A549 (cell line): ENCODE results near the gene P4HA2. TPM values are rescaled to one million over a fixed set of nuclear protein-coding genes. Genes with fewer than 3 reads are reported as not detected.

ENCODE experiments used
- ATAC-seq, 2 experiments: fragments of 200-7000 bp in 1 of 2; fragments of >200 bp in 1 of 2; cut with Nextera tagmentation in 1 of 2; cut with Tn5 transposase in 1 of 2; 3 replicates each; pipeline versions ENCODE4 v1.8.0 to v1.9.1; 2018 to 2020; ENCODE audit warnings: mild to moderate bottlenecking in 1 of 2, moderate library complexity in 1 of 2
- CTCF ChIA-PET: fragments of 300-600 bp; sonication (Branson Sonifier 250); formaldehyde crosslinking; extraction: SDS; loops from one replicate; lab custom pipeline; 2021; ENCODE audit warnings: antibody characterized with exemption, inconsistent platforms; lab: Yijun Ruan, JAX
- POLR2A ChIA-PET: fragments of 350-600 bp; formaldehyde crosslinking; extraction: SDS; loops from one replicate; lab custom pipeline; 2021; ENCODE audit warnings: antibody characterized with exemption, inconsistent platforms; lab: Yijun Ruan, JAX
- DNase-seq, 2 experiments: peaks; one replicate each; pipeline versions ENCODE4 v3.0.0 to v3.0.0-alpha.2; 2011 to 2016; ENCODE audit warnings: low read depth in 1 of 2, low spot score in 1 of 2
- FAIRE-seq: peaks from 2 replicates; lab custom pipeline; 2011; peaks lifted over from hg19 to GRCh38; lab: Jason Lieb, UNC
- H3K27ac ChIP-seq, 2 experiments: fragments of >200 bp; sonication (Bioruptor Twin); formaldehyde crosslinking; 3 replicates each; pipeline ENCODE4 v1.5.1; 2016 to 2017
- H3K4me1 ChIP-seq: fragments of >200 bp; sonication (Bioruptor Twin); formaldehyde crosslinking; 3 replicates; pipeline ENCODE4 v1.6.1; 2016
- H3K4me2 ChIP-seq: fragments of >200 bp; sonication (Bioruptor Twin); formaldehyde crosslinking; 3 replicates; pipeline ENCODE4 v1.6.1; 2016
- H3K4me3 ChIP-seq: fragments of >200 bp; sonication (Bioruptor Twin); formaldehyde crosslinking; 3 replicates; pipeline ENCODE4 v1.5.1; 2016
- H3K9me3 ChIP-seq: fragments of >200 bp; sonication (Bioruptor Twin); formaldehyde crosslinking; 3 replicates; pipeline ENCODE4 v1.6.1; 2016
- BHLHE40 ChIP-seq: IDR thresholded peaks from 2 replicates; pipeline ENCODE4 v1.6.1; 2012; ENCODE audit warnings: low read depth, low read length, inconsistent platforms
- CBX2 ChIP-seq: fragments of 200-600 bp; sonication (generic); IDR thresholded peaks from 2 replicates; pipeline ENCODE4 v1.6.1; 2016; ENCODE audit warnings: low read depth, mild to moderate bottlenecking, borderline replicate concordance
- EHF ChIP-seq: fragments of 250-450 bp; sonication (Bioruptor Pico); IDR thresholded peaks from 2 replicates; pipeline ENCODE4 v1.5.0; 2020; ENCODE audit warnings: mild to moderate bottlenecking
- EP300 ChIP-seq, 2 experiments: fragments of >200 bp; sonication (Bioruptor Twin); formaldehyde crosslinking; IDR thresholded peaks; 2 replicates in 1 of 2; 3 replicates in 1 of 2; pipeline ENCODE4 v1.6.1; 2016 to 2017
- FOXS1 ChIP-seq: fragments of 250-450 bp; sonication (Bioruptor Pico); IDR thresholded peaks from 2 replicates; pipeline ENCODE4 v1.5.0; 2020; ENCODE audit warnings: mild to moderate bottlenecking, moderate library complexity
- GATA3 ChIP-seq: IDR thresholded peaks from 2 replicates; pipeline ENCODE4 v1.6.1; 2012; ENCODE audit warnings: borderline replicate concordance
- HDAC2 ChIP-seq: fragments of 200-600 bp; sonication (generic); IDR thresholded peaks from 2 replicates; pipeline ENCODE4 v1.6.1; 2016
- HEYL ChIP-seq: fragments of 250-450 bp; sonication (Bioruptor Pico); IDR thresholded peaks from 2 replicates; pipeline ENCODE4 v1.8.0; 2021; ENCODE audit warnings: mild to moderate bottlenecking, moderate library complexity
- MYC ChIP-seq: IDR thresholded peaks from 2 replicates; pipeline ENCODE4 v1.6.1; 2012; ENCODE audit warnings: mild to moderate bottlenecking, inconsistent platforms, low read length, improper control_type of control experiment, borderline replicate concordance
- NFE2L2 ChIP-seq: fragments of 150-350 bp; conservative IDR thresholded peaks from 2 replicates; pipeline ENCODE4 v1.6.1; 2014; ENCODE audit warnings: low read length
- POLR2AphosphoS2 ChIP-seq: conservative IDR thresholded peaks from 2 replicates; pipeline ENCODE4 v1.6.1; 2012; ENCODE audit warnings: low read length, improper control_type of control experiment, inconsistent platforms
- RAD21 ChIP-seq, 2 experiments: fragments of >200 bp in 1 of 2; sonication (Bioruptor Twin) in 1 of 2; formaldehyde crosslinking in 1 of 2; IDR thresholded peaks in 1 of 2; conservative IDR thresholded peaks in 1 of 2; 2 replicates in 1 of 2; 3 replicates in 1 of 2; pipeline ENCODE4 v1.6.1; 2012 to 2018; ENCODE audit warnings: inconsistent platforms in 1 of 2
- RARB ChIP-seq: fragments of 250-450 bp; sonication (Bioruptor Pico); IDR thresholded peaks from 2 replicates; pipeline ENCODE4 v1.8.0; 2021; ENCODE audit warnings: mild to moderate bottlenecking, moderate library complexity
- SMC3 ChIP-seq: fragments of >200 bp; sonication (Bioruptor Twin); formaldehyde crosslinking; IDR thresholded peaks from 3 replicates; pipeline ENCODE4 v1.6.1; 2018; ENCODE audit warnings: inconsistent platforms
- SREBF2 ChIP-seq: fragments of 450-650 bp; IDR thresholded peaks from 2 replicates; pipeline ENCODE4 v1.6.1; 2014; ENCODE audit warnings: mild to moderate bottlenecking, moderate library complexity
- TFCP2L1 ChIP-seq: fragments of 250-450 bp; sonication (Bioruptor Pico); IDR thresholded peaks from 2 replicates; pipeline ENCODE4 v1.5.0; 2021; ENCODE audit warnings: mild to moderate bottlenecking
- TP53 ChIP-seq: fragments of 250-450 bp; sonication (Bioruptor Pico); IDR thresholded peaks from 2 replicates; pipeline ENCODE4 v1.5.0; 2021; ENCODE audit warnings: mild to moderate bottlenecking, moderate library complexity
- ZFP36 ChIP-seq: fragments of 450-650 bp; IDR thresholded peaks from 2 replicates; pipeline ENCODE4 v1.6.1; 2014; ENCODE audit warnings: borderline replicate concordance; ENCODE audit not compliant: partially characterized antibody
- WGBS: methylation state at CpG from one replicate; pipeline ENCODE4 v1.1.6; 2017; ENCODE audit errors: missing lambda C conversion rate; 5-methylcytosine and 5-hydroxymethylcytosine counted together
- polyA plus RNA-seq, 4 experiments: library from polyadenylated mRNA; depleted of rRNA in 3 of 4; stranded (reverse); fragments of >200 nt; fragmentation: RNase III in 1 of 4; extraction: RNeasy Plus Mini Kit Qiagen cat#74134 plus additional on column Dnase treatment in 1 of 4; gene quantifications; 2 replicates in 3 of 4; 3 replicates in 1 of 4; pipeline ENCODE4 v1.2.3, GENCODE V29; 2011 to 2017
- TF ChIP-seq, protein P1 (sequence below): fragments of 200-600 bp; sonication (generic); IDR thresholded peaks from 2 replicates; pipeline ENCODE4 v1.6.1; 2016; ENCODE audit warnings: antibody characterized with exemption, mild to moderate bottlenecking, moderate library complexity
- TF ChIP-seq, protein P2 (sequence below): fragments of >200 bp; sonication (Bioruptor Twin); formaldehyde crosslinking; IDR thresholded peaks from 2 replicates; pipeline ENCODE4 v1.6.1; 2016
- TF ChIP-seq, protein P3 (sequence below): fragments of 150-350 bp; IDR thresholded peaks from 2 replicates; pipeline ENCODE4 v1.6.1; 2014; ENCODE audit warnings: low read depth, mild to moderate bottlenecking, low read length
- TF ChIP-seq, protein P4 (sequence below): IDR thresholded peaks from 2 replicates; pipeline ENCODE4 v1.6.1; 2012; ENCODE audit warnings: low read depth, borderline replicate concordance

Gene P4HA2
- polyA plus RNA-seq, 2 of the 4 experiments (the other 2 are of a cell fraction): 36.4 to 45.0 TPM

DNA sequence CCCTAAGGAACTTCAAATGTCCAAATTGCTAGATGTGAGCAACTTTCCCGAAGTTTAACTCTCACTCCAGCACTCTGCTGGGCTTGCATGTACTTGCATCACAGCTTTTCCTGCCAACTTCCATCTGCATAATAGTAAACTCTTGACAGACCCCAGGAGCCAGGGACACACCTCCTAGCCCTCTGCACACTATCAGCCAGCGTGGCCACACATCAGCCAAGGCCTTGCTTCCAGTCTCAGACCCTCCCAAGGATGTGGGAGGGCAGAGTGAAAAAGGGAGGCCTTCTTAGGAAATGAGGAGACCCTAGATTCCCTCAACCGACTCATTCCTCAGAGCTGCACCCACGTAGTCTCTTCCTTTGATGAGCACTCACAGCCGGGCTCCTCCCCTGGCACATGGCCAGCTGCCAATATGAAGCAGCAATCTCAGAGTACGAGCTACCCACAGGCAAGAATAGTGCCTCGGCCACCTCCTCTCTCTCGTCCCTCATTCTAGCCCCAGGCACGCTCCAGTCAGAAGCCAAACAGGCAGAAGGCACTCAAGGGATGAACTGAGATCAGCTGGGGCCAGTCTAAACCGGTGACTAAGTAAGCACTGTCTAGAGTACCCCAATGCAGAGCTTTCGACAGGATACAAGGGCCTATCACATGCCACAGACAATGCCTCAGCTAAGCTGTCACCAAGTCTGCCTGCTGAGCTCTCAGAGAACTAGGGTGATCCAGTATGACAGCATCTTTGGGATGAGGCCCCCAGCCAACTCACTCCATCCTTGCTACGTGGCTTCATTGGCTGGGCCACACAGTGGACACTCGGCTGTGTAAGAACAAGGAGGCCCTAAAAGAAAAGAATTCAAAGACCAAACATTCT lies 2.3 kb downstream of the P4HA2 start (continued):
- TF ChIP-seq, protein P1, sequence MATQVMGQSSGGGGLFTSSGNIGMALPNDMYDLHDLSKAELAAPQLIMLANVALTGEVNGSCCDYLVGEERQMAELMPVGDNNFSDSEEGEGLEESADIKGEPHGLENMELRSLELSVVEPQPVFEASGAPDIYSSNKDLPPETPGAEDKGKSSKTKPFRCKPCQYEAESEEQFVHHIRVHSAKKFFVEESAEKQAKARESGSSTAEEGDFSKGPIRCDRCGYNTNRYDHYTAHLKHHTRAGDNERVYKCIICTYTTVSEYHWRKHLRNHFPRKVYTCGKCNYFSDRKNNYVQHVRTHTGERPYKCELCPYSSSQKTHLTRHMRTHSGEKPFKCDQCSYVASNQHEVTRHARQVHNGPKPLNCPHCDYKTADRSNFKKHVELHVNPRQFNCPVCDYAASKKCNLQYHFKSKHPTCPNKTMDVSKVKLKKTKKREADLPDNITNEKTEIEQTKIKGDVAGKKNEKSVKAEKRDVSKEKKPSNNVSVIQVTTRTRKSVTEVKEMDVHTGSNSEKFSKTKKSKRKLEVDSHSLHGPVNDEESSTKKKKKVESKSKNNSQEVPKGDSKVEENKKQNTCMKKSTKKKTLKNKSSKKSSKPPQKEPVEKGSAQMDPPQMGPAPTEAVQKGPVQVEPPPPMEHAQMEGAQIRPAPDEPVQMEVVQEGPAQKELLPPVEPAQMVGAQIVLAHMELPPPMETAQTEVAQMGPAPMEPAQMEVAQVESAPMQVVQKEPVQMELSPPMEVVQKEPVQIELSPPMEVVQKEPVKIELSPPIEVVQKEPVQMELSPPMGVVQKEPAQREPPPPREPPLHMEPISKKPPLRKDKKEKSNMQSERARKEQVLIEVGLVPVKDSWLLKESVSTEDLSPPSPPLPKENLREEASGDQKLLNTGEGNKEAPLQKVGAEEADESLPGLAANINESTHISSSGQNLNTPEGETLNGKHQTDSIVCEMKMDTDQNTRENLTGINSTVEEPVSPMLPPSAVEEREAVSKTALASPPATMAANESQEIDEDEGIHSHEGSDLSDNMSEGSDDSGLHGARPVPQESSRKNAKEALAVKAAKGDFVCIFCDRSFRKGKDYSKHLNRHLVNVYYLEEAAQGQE: no peak
- no peak for TF ChIP-seq SREBF2
- TF ChIP-seq POLR2AphosphoS2: no peak
- no peak for TF ChIP-seq RAD21 (conservative IDR thresholded peaks at IDR 0.05 in 1 of 2, IDR thresholded peaks at IDR 0.05 in 1 of 2)
- TF ChIP-seq BHLHE40: no peak

DNA sequence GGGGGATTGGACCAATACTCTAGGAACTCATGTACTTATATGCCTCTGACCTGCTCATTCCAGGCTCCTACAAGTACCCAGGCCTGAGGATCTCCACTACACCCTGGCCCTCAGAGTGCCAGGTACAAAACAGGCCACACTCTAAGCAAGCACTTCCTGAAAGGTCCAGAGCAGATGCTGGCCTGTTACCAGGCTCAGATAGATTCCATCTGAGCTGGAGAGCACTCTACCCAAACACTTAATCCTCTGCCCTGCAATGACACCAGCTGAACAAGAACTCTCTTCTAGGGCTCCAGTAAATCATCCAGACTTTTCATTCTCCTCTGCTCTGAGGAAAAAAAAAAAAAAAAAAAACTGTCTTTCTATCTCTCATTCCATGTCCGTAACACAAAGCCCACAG lies 2.9 kb downstream of the P4HA2 start:
- Histone ChIP-seq H3K4me3 (no peak overlapping the region), H3K27ac (no peak overlapping the region), H3K4me1 (peaks cover 21% of the 10 kb centered on the region; the same call in 2 of the 3 replicates), H3K4me2 (no peak overlapping the region), H3K9me3 (no peaks in the 10 kb centered on the region)
- no peak for FAIRE-seq
- no peak for ATAC-seq
- TF ChIP-seq SREBF2 (no peak), EHF (CRISPR knock-in tag) (no peak), FOXS1 (no peak), EP300 (IDR thresholded peaks at IDR 0.05) (no peak), GATA3 (no peak), ZFP36 (no peak), TFCP2L1 (CRISPR knock-in tag) (no peak), SMC3 (no peak), HDAC2 (no peak), TP53 (no peak), MYC (no peak), RARB (no peak), RAD21 (conservative IDR thresholded peaks at IDR 0.05 in 1 of 2, IDR thresholded peaks at IDR 0.05 in 1 of 2) (no peak), NFE2L2 (no peak), HEYL (CRISPR knock-in tag) (no peak), CBX2 (no peak)
- TF ChIP-seq, protein P1: no peak
- TF ChIP-seq, protein P2, sequence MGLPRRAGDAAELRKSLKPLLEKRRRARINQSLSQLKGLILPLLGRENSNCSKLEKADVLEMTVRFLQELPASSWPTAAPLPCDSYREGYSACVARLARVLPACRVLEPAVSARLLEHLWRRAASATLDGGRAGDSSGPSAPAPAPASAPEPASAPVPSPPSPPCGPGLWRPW: no peak
- TF ChIP-seq, protein P3, sequence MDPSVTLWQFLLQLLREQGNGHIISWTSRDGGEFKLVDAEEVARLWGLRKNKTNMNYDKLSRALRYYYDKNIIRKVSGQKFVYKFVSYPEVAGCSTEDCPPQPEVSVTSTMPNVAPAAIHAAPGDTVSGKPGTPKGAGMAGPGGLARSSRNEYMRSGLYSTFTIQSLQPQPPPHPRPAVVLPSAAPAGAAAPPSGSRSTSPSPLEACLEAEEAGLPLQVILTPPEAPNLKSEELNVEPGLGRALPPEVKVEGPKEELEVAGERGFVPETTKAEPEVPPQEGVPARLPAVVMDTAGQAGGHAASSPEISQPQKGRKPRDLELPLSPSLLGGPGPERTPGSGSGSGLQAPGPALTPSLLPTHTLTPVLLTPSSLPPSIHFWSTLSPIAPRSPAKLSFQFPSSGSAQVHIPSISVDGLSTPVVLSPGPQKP: no peak
- TF ChIP-seq, protein P4, sequence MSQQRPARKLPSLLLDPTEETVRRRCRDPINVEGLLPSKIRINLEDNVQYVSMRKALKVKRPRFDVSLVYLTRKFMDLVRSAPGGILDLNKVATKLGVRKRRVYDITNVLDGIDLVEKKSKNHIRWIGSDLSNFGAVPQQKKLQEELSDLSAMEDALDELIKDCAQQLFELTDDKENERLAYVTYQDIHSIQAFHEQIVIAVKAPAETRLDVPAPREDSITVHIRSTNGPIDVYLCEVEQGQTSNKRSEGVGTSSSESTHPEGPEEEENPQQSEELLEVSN: no peak
- POLR2A ChIA-PET: interaction anchor here (1.2 kb wide), 1 partner anchor 34 kb away, joined by 3 read pairs; no protein-coding TSS in a partner anchor
- CTCF ChIA-PET: interaction anchor here (0.9 to 7.0 kb wide), 2 partner anchors 13 to 45 kb away, joined by 4 to 39 read pairs; no protein-coding TSS in a partner anchor
- WGBS: 96% methylated on average over 1 of the region's 1 CpG
- DNase-seq: no peak
